ENCODE data around the gene LIX1L. TPM values are rescaled to one million over a fixed set of nuclear protein-coding genes. Genes with fewer than 3 reads are reported as not detected.

LIX1L gene
- total and polyA plus RNA-seq, 2 of the 13 experiments (the other 11 are each of a cell fraction or from before 2014, with no cell fraction given), result 8.1 to 24.9 TPM

- TF ChIP-seq, protein P1, sequence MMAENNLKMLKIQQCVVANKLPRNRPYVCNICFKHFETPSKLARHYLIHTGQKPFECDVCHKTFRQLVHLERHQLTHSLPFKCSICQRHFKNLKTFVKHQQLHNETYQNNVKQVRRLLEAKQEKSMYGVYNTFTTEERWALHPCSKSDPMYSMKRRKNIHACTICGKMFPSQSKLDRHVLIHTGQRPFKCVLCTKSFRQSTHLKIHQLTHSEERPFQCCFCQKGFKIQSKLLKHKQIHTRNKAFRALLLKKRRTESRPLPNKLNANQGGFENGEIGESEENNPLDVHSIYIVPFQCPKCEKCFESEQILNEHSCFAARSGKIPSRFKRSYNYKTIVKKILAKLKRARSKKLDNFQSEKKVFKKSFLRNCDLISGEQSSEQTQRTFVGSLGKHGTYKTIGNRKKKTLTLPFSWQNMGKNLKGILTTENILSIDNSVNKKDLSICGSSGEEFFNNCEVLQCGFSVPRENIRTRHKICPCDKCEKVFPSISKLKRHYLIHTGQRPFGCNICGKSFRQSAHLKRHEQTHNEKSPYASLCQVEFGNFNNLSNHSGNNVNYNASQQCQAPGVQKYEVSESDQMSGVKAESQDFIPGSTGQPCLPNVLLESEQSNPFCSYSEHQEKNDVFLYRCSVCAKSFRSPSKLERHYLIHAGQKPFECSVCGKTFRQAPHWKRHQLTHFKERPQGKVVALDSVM (CRISPR knock-in tag; IDR thresholded peaks at IDR 0.05), result 0 out of 2 replicates have a peak, but pooled peaks have one; percentile 34
- no peak for TF ChIP-seq HBP1 (CRISPR knock-in tag; IDR thresholded peaks at IDR 0.05; ENCODE audit: low read depth)
- no peak for TF ChIP-seq CEBPB (IDR thresholded peaks at IDR 0.05; ENCODE audit: borderline replicate concordance, low read depth, low read length)
- no peak for TF ChIP-seq CENPBD1 (CRISPR knock-in tag; IDR thresholded peaks at IDR 0.05; ENCODE audit: borderline replicate concordance, low read depth)
- peak; percentile 54; the same call in 1 of the 2 replicates for TF ChIP-seq TSC22D2 (CRISPR knock-in tag; IDR thresholded peaks at IDR 0.05; ENCODE audit: borderline replicate concordance)
- no peak for TF ChIP-seq ZNF775 (CRISPR knock-in tag; IDR thresholded peaks at IDR 0.05; ENCODE audit: borderline replicate concordance)
- 0 out of 2 replicates have a peak, but pooled peaks have one; percentile 19 for TF ChIP-seq BRCA1 (CRISPR knock-in tag; IDR thresholded peaks at IDR 0.05)
- TF ChIP-seq ZNF776 (CRISPR knock-in tag; IDR thresholded peaks at IDR 0.05), result no peak
- 0 out of 2 replicates have a peak, but pooled peaks have one; percentile 54 for TF ChIP-seq KLF12 (CRISPR knock-in tag; IDR thresholded peaks at IDR 0.05; ENCODE audit: borderline replicate concordance)
- no peak for TF ChIP-seq ZSCAN22 (CRISPR knock-in tag; IDR thresholded peaks at IDR 0.05)
- TF ChIP-seq, protein P2, sequence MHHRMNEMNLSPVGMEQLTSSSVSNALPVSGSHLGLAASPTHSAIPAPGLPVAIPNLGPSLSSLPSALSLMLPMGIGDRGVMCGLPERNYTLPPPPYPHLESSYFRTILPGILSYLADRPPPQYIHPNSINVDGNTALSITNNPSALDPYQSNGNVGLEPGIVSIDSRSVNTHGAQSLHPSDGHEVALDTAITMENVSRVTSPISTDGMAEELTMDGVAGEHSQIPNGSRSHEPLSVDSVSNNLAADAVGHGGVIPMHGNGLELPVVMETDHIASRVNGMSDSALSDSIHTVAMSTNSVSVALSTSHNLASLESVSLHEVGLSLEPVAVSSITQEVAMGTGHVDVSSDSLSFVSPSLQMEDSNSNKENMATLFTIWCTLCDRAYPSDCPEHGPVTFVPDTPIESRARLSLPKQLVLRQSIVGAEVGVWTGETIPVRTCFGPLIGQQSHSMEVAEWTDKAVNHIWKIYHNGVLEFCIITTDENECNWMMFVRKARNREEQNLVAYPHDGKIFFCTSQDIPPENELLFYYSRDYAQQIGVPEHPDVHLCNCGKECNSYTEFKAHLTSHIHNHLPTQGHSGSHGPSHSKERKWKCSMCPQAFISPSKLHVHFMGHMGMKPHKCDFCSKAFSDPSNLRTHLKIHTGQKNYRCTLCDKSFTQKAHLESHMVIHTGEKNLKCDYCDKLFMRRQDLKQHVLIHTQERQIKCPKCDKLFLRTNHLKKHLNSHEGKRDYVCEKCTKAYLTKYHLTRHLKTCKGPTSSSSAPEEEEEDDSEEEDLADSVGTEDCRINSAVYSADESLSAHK (CRISPR knock-in tag; IDR thresholded peaks at IDR 0.05; ENCODE audit: borderline replicate concordance), result no peak
- no peak for TF ChIP-seq SETDB1 (CRISPR knock-in tag; IDR thresholded peaks at IDR 0.05; ENCODE audit: borderline replicate concordance)
- no peak for TF ChIP-seq DPF2 (CRISPR knock-in tag; IDR thresholded peaks at IDR 0.05; ENCODE audit: borderline replicate concordance, low read depth)
- TF ChIP-seq ZNF501 (CRISPR knock-in tag; IDR thresholded peaks at IDR 0.05), result peak; percentile 62
- TF ChIP-seq, protein P3, sequence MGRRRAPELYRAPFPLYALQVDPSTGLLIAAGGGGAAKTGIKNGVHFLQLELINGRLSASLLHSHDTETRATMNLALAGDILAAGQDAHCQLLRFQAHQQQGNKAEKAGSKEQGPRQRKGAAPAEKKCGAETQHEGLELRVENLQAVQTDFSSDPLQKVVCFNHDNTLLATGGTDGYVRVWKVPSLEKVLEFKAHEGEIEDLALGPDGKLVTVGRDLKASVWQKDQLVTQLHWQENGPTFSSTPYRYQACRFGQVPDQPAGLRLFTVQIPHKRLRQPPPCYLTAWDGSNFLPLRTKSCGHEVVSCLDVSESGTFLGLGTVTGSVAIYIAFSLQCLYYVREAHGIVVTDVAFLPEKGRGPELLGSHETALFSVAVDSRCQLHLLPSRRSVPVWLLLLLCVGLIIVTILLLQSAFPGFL (CRISPR knock-in tag; IDR thresholded peaks at IDR 0.05), result no peak
- TF ChIP-seq DR1 (CRISPR knock-in tag; IDR thresholded peaks at IDR 0.05), result no peak
- no peak for TF ChIP-seq SRSF4 (IDR thresholded peaks at IDR 0.05; ENCODE audit: low read depth, low read length, poor library complexity, severe bottlenecking)
- no peak; the same call in 1 of the 2 replicates for TF ChIP-seq ZFP36L1 (CRISPR knock-in tag; IDR thresholded peaks at IDR 0.05)
- peak; percentile 24; the same call in 1 of the 2 replicates for TF ChIP-seq MIER3 (CRISPR knock-in tag; IDR thresholded peaks at IDR 0.05; ENCODE audit: borderline replicate concordance)
- TF ChIP-seq ZNF10 (CRISPR knock-in tag; IDR thresholded peaks at IDR 0.05; ENCODE audit: borderline replicate concordance, low read depth), result no peak
- peak; percentile 54; the same call in 1 of the 2 replicates for TF ChIP-seq HOXA3 (CRISPR knock-in tag; IDR thresholded peaks at IDR 0.05)
Measured at GRCh38 chr1:145964328-145965118, 6.7 kb upstream of the LIX1L start, which contains the start of the genes ANKRD34A and POLR3GL (continued).

Measured in HepG2 (cell line).